Astrocyte of the hippocampus (primary cell): Measurements from ENCODE around the gene STK25.
A peak's percentile ranks its signal among the peaks of the same experiment; 100 is the strongest.
"Not testable (repeated sequence)": the region's sequence is repeated elsewhere in the genome, so short reads cannot be mapped to it uniquely, and the experiment has no call there.

ENCODE experiments used
- DNase-seq: peaks from one replicate; pipeline ENCODE4 v3.0.0; 2011; ENCODE audit warnings: low read depth, low spot score

The STK25 gene

GRCh38 chr2:241507430-241508239 lies 749 bp downstream of the STK25 start:
- peak; percentile 82 for DNase-seq

GRCh38 chr2:241506793-241507429 lies 1.5 kb downstream of the STK25 start:
- DNase-seq = no peak

- not testable (repeated sequence) for DNase-seq
Measured at GRCh38 chr2:241506317-241506716, 2.1 kb downstream of the STK25 start.

- no peak for DNase-seq
Measured at GRCh38 chr2:241505781-241506201, 2.6 kb downstream of the STK25 start.

- DNase-seq = no peak
Measured at GRCh38 chr2:241505086-241505780, 3.2 kb downstream of the STK25 start.

- no peak for DNase-seq
Measured at GRCh38 chr2:241503776-241504392, 4.5 kb downstream of the STK25 start.

- DNase-seq = no peak
Measured at GRCh38 chr2:241502281-241502680, 6.1 kb downstream of the STK25 start.

GRCh38 chr2:241501551-241501950 lies 6.8 kb downstream of the STK25 start:
- no peak for DNase-seq

GRCh38 chr2:241501099-241501541 lies 7.3 kb downstream of the STK25 start:
- DNase-seq = no peak

- no peak for DNase-seq
Measured at GRCh38 chr2:241500431-241500975, 7.9 kb downstream of the STK25 start.

- DNase-seq = no peak
Measured at GRCh38 chr2:241500016-241500415, 8.4 kb downstream of the STK25 start.

- no peak for DNase-seq
Measured at GRCh38 chr2:241499146-241499965, 9.0 kb downstream of the STK25 start.

- no peak for DNase-seq
Measured at GRCh38 chr2:241498115-241499070, 10.0 kb downstream of the STK25 start.

GRCh38 chr2:241496904-241497877 lies 11.2 kb downstream of the STK25 start:
- DNase-seq = no peak

- no peak for DNase-seq
Measured at GRCh38 chr2:241496003-241496707, 12.2 kb downstream of the STK25 start.

- no peak for DNase-seq
Measured at GRCh38 chr2:241495172-241496002, 13.0 kb downstream of the STK25 start.
